ENCODE data around the gene ACAP1.

ACAP1 gene

GRCh38 chr17:7312432-7313087 lies 23.8 kb upstream of the ACAP1 start:
- no peak for DNase-seq

GRCh38 chr17:7313088-7313889 lies 23.0 kb upstream of the ACAP1 start:
- peak; percentile 76 for DNase-seq

- DNase-seq, result peak; percentile 62
These were observed 22.2 kb upstream of the ACAP1 start for GRCh38 chr17:7313890-7314718.

GRCh38 chr17:7314719-7315569 lies 21.4 kb upstream of the ACAP1 start, which contains the start of gene GPS2:
GPS2 (minus strand) TSS chr17:7315360; CDS start chr17:7315052, 308 bp downstream.
- peak; percentile 97 for DNase-seq

- no peak for DNase-seq
These were observed 20.6 kb upstream of the ACAP1 start for GRCh38 chr17:7315570-7316235.

GRCh38 chr17:7317161-7317803 lies 19.0 kb upstream of the ACAP1 start:
- no peak for DNase-seq

GRCh38 chr17:7318121-7318860 lies 18.0 kb upstream of the ACAP1 start:
- no peak for DNase-seq

GRCh38 chr17:7321466-7321865 lies 14.9 kb upstream of the ACAP1 start:
- DNase-seq, result no peak

- no peak for DNase-seq
These were observed 13.7 kb upstream of the ACAP1 start for GRCh38 chr17:7322520-7323194.

- peak; percentile 86 for DNase-seq
These were observed 12.4 kb upstream of the ACAP1 start for GRCh38 chr17:7323731-7324437.

GRCh38 chr17:7324438-7324779 lies 11.9 kb upstream of the ACAP1 start:
- DNase-seq, result no peak

- DNase-seq, result peak; percentile 40
These were observed 11.2 kb upstream of the ACAP1 start for GRCh38 chr17:7325031-7325528.

GRCh38 chr17:7326186-7326585 lies 10.1 kb upstream of the ACAP1 start:
- peak; percentile 49 for DNase-seq

GRCh38 chr17:7327056-7327455 lies 9.3 kb upstream of the ACAP1 start:
- no peak for DNase-seq

GRCh38 chr17:7327501-7327900 lies 8.8 kb upstream of the ACAP1 start:
- DNase-seq, result no peak

- no peak for DNase-seq
These were observed 8.3 kb upstream of the ACAP1 start for GRCh38 chr17:7328009-7328408.

GRCh38 chr17:7328840-7329373 lies 7.4 kb upstream of the ACAP1 start, which contains the start of gene NEURL4:
NEURL4 (minus strand) TSS chr17:7329335; CDS start chr17:7329312, 23 bp downstream.
- DNase-seq, result no peak

GRCh38 chr17:7329374-7329996 lies 6.8 kb upstream of the ACAP1 start:
- DNase-seq, result peak; percentile 100
